Ovary (tissue), 9 donors: ENCODE data around the gene FEM1C. TPM values are rescaled to one million over a fixed set of nuclear protein-coding genes. Genes with fewer than 3 reads are reported as not detected.

Experiments
- DNase-seq, 5 donors: peaks; one replicate each; pipeline ENCODE4 v3.0.0-alpha.2; 2019 to 2020
- H3K27ac ChIP-seq, 2 donors: fragments of 200-600 bp; one replicate each; pipeline versions ENCODE4 v1.5.1 to v1.8.0; 2019 to 2022
- H3K27me3 ChIP-seq: fragments of 200-600 bp; one replicate; pipeline ENCODE4 v1.8.0; 2022
- H3K36me3 ChIP-seq: fragments of 200-600 bp; sonication (generic); one replicate; pipeline ENCODE4 v1.5.1; 2019
- H3K4me1 ChIP-seq: one replicate; pipeline ENCODE4 v1.8.1; 2013; ENCODE audit warnings: mild to moderate bottlenecking, moderate library complexity; ENCODE audit not compliant: insufficient read depth
- H3K4me3 ChIP-seq: fragments of 200-600 bp; sonication (generic); one replicate; pipeline ENCODE4 v1.5.1; 2017
- H3K9me3 ChIP-seq, 2 donors: fragments of 200-600 bp in 1 of 2; sonication (generic) in 1 of 2; one replicate each; pipeline versions ENCODE4 v1.5.1 to v1.8.1; 2013 to 2019; ENCODE audit warnings: mild to moderate bottlenecking in 1 of 2, moderate library complexity in 1 of 2
- EP300 ChIP-seq: sonication (generic); formaldehyde crosslinking; IDR thresholded peaks from one replicate; pipeline ENCODE4 v1.6.1; 2017; ENCODE audit warnings: antibody characterized with exemption
- POLR2A ChIP-seq: fragments of 450-650 bp; IDR thresholded peaks from one replicate; pipeline ENCODE4 v1.6.1; 2017; ENCODE audit warnings: antibody characterized with exemption, mild to moderate bottlenecking, moderate library complexity
- WGBS, 3 donors: extraction: QIAGEN DNeasy Blood & Tissue Kit in 1 of 3; methylation state at CpG; one replicate each; pipeline versions ENCODE4 v1.1.5 to v1.1.7; 2013 to 2017; 5-methylcytosine and 5-hydroxymethylcytosine counted together
- intact Hi-C, 4 donors: fragments of 100-400 bp; cut with DNase I; formaldehyde crosslinking; loops; one replicate each; pipeline versions ENCODE4 v1.11.0 to v1.15.1; 2022 to 2023
- polyA plus RNA-seq, 2 donors: library from polyadenylated mRNA; stranded (reverse); fragments of 200-250 nt in 1 of 2; fragments of 350-450 nt in 1 of 2; fragmentation: Illumina TruSeq in 1 of 2; extraction: RNeasy Lipid Tissue Mini Kit (QIAGEN cat#74804) in 1 of 2; gene quantifications; one replicate each; pipeline ENCODE4 v1.2.3, GENCODE V29; 2013 to 2014
- total RNA-seq, 7 donors: library from RNA; depleted of rRNA in 2 of 7; stranded (reverse); fragments of >200 nt in 2 of 7; fragmentation: NEBNext Ultra II Directional in 3 of 7; extraction: Animal tissue kit (Norgen Biotek cat#: 25700) in 3 of 7; gene quantifications; one replicate each; pipeline versions ENCODE4 v1.1.0 to v1.2.4, GENCODE V29; 2016 to 2023
- TF ChIP-seq, protein P1 (sequence below), 3 donors: fragments of 450-650 bp in 2 of 3; fragments of 200-600 bp in 1 of 3; IDR thresholded peaks; one replicate each; pipeline versions ENCODE4 v1.5.1 to v1.8.0; 2016 to 2022; ENCODE audit warnings: antibody characterized with exemption in 3 of 3, mild to moderate bottlenecking in 1 of 3
- donor health status: DM: no; HTN: no; CAD: no; lungs with moderate emphysema.
- donor health status: DM: no; HTN: no; CAD: no.
- donor health status: Bipolar disorder and iron deficiency.
- donor health status: DM: yes; HTN: yes; CAD: no.
- donor health status: DM: no; HTN: no; CAD: no.
- donor health status: DM: yes; HTN: yes; CAD: no.

Gene FEM1C
- total and polyA plus RNA-seq, 9 donors, result 6.5 to 16.6 (median 14.5) TPM

DNA sequence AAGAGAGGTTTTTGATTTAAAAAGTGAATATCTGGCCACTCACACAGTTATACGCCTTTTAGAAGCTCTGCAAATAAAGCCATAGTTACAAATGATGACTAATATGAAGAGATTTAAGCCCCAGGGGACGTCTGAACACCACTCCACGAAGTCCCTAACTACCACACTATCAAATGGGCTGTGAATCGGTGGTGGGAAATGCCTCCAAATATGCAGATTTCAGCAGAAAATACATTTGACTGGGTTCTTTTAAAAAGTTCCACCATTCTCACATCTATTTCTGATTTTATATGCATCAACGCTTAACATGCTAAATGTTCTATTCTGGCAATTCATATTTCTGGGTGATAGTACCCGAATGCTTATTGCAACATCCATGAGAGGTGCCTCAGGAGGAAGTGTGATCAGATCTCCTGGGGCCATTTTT, 35.2 kb upstream of the FEM1C start:
- no peak for DNase-seq
- Histone ChIP-seq H3K4me3 (no peak overlapping the region), H3K4me1 (no peaks in the 10 kb centered on the region), H3K9me3 (no peaks in the 10 kb centered on the region), H3K36me3 (no peaks in the 10 kb centered on the region), H3K27ac (no peak overlapping the region), H3K27me3 (no peaks in the 10 kb centered on the region)
- intact Hi-C loops, result no loop called here
- 88 to 93% (median 91%) methylated on average over 6 of the region's 6 CpGs for WGBS, 3 donors
- TF ChIP-seq EP300 (no peak), POLR2A (no peak)
- TF ChIP-seq, protein P1, sequence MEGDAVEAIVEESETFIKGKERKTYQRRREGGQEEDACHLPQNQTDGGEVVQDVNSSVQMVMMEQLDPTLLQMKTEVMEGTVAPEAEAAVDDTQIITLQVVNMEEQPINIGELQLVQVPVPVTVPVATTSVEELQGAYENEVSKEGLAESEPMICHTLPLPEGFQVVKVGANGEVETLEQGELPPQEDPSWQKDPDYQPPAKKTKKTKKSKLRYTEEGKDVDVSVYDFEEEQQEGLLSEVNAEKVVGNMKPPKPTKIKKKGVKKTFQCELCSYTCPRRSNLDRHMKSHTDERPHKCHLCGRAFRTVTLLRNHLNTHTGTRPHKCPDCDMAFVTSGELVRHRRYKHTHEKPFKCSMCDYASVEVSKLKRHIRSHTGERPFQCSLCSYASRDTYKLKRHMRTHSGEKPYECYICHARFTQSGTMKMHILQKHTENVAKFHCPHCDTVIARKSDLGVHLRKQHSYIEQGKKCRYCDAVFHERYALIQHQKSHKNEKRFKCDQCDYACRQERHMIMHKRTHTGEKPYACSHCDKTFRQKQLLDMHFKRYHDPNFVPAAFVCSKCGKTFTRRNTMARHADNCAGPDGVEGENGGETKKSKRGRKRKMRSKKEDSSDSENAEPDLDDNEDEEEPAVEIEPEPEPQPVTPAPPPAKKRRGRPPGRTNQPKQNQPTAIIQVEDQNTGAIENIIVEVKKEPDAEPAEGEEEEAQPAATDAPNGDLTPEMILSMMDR (IDR thresholded peaks at IDR 0.05), result no peak

DNA sequence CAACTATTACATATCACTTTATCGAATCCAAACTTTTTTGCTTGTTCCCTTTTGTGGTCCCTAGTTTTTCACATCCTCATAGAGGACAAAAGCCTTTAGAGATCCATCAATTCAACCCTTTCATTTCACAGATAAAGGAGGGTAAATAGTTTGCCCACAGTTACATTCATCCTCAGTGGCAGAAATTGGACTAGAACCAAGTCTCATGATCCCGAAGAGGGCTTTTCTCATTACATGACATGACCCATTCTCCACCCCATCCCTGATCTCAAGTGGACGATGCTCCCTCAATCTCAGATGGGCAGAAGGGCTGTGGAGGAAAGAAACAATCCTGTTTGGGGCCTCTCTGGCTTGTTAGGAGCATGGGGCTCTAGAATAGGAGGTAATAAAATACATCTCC, 34.6 kb upstream of the FEM1C start:
- 89 to 92% (median 90%) methylated on average over 3 of the region's 3 CpGs for WGBS, 3 donors
- H3K4me3 ChIP-seq, result no peak overlapping the region
- no peak for DNase-seq
- no peak overlapping the region for H3K27ac ChIP-seq
- H3K27me3 ChIP-seq, result no peaks in the 10 kb centered on the region
- H3K36me3 ChIP-seq, result no peaks in the 10 kb centered on the region
- intact Hi-C loops, result no loop called here
- H3K4me1 ChIP-seq, result no peaks in the 10 kb centered on the region
- H3K9me3 ChIP-seq, result no peaks in the 10 kb centered on the region
- TF ChIP-seq, protein P1 (IDR thresholded peaks at IDR 0.05), result no peak
- TF ChIP-seq EP300 (no peak), POLR2A (no peak)

DNA sequence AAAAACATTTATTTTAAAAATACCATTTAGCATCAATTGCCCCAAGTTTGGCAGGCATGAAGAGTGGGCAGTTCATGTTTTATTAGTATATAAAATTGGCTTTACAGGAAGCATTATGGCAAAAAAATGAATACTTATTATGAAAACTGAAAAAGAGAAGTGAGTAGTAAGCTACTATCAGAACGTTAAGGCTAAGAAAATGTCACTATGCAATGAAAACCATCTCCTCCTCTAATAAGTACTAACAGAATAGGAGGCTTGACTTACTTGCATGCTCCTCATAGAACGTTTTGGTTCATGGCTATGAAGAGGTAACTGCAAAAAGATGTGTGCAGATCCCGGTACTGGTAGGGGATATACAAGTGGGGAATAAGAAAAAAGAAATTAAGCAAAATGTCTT, 34.1 kb upstream of the FEM1C start:
- H3K27ac ChIP-seq, result no peak overlapping the region
- no peak for TF ChIP-seq POLR2A
- TF ChIP-seq, protein P1 (IDR thresholded peaks at IDR 0.05), result no peak
- no peak for TF ChIP-seq EP300
- H3K27me3 ChIP-seq, result no peaks in the 10 kb centered on the region
- H3K9me3 ChIP-seq, result no peaks in the 10 kb centered on the region
- no peaks in the 10 kb centered on the region for H3K4me1 ChIP-seq
- 89 to 93% (median 91%) methylated on average over 3 of the region's 3 CpGs for WGBS, 3 donors
- no peaks in the 10 kb centered on the region for H3K36me3 ChIP-seq
- no peak overlapping the region for H3K4me3 ChIP-seq
- intact Hi-C loops, result no loop called here
- no peak for DNase-seq

DNA sequence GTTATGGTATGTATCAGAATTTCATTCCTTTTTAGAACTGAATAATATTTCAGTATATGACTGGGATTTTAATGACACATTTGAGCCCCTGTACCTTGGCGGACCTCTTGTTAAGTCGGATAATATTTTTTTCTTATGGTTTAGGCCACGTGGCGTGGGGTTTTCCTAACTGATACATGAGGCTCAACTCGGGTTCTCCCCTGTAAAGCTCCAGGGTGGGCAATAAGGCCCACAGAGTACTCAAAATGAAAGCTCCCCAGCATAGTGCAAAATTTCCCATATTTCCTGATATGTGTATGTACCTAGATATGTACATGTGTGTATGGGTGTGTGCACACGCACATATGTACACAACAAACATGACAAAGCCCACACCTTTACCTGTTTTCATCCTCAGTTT, 33.2 kb upstream of the FEM1C start:
- Histone ChIP-seq H3K27ac (no peak overlapping the region), H3K27me3 (no peaks in the 10 kb centered on the region), H3K36me3 (no peaks in the 10 kb centered on the region), H3K4me1 (no peaks in the 10 kb centered on the region), H3K9me3 (no peaks in the 10 kb centered on the region), H3K4me3 (no peak overlapping the region)
- intact Hi-C loops, result no loop called here
- 95 to 97% (median 97%) methylated on average over 6 of the region's 6 CpGs for WGBS, 3 donors
- no peak for DNase-seq
- TF ChIP-seq EP300 (no peak), POLR2A (no peak)
- TF ChIP-seq, protein P1 (IDR thresholded peaks at IDR 0.05), result no peak

DNA sequence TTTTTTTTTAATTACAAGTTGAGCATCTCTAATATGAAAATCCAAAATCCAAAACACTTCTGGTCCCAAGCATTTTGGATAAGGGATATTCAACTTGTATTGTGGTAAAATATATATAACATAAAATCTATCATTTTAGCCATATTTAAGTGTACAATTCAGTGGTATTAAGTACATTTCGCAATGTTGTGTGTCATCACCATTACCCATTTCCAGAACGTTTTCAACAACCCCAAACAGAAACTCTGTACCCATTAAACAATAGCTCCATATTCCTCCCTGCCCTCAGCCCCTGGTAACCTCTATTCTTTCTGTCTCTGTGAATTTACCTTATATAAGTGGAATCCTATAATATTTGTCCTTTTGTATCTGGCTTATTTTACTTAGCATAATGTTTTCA, 32.8 kb upstream of the FEM1C start:
- H3K4me1 ChIP-seq, result no peaks in the 10 kb centered on the region
- no peak for DNase-seq
- H3K27me3 ChIP-seq, result no peaks in the 10 kb centered on the region
- H3K9me3 ChIP-seq, result no peaks in the 10 kb centered on the region
- no peak overlapping the region for H3K4me3 ChIP-seq
- 85 to 92% (median 91%) methylated on average over 2 of the region's 2 CpGs for WGBS, 3 donors
- H3K36me3 ChIP-seq, result no peaks in the 10 kb centered on the region
- TF ChIP-seq POLR2A (no peak), EP300 (no peak)
- TF ChIP-seq, protein P1 (IDR thresholded peaks at IDR 0.05), result no peak
- intact Hi-C loops, result no loop called here
- no peak overlapping the region for H3K27ac ChIP-seq
